ACC112 (cell line): ENCODE data around the gene SLC25A38.

Experiments used
- H2AFZ ChIP-seq: fragments of 200-600 bp; sonication (generic); one replicate; pipeline ENCODE4 v1.6.0; 2017; ENCODE audit warnings: antibody characterized with exemption, low read length; ENCODE audit not compliant: unreplicated experiment
- H3K27ac ChIP-seq: fragments of 200-600 bp; sonication (generic); 2 replicates; pipeline ENCODE4 v1.5.1; 2014; ENCODE audit warnings: low read depth, mild to moderate bottlenecking, antibody characterized with exemption, low read length, moderate library complexity
- H3K27me3 ChIP-seq: fragments of 200-600 bp; sonication (generic); 2 replicates; pipeline ENCODE4 v1.6.1; 2014; ENCODE audit warnings: mild to moderate bottlenecking, antibody characterized with exemption, low read length, moderate library complexity, mixed read lengths; ENCODE audit not compliant: insufficient read depth
- H3K36me3 ChIP-seq: fragments of 200-600 bp; sonication (generic); 2 replicates; pipeline ENCODE4 v1.6.1; 2016; ENCODE audit warnings: mild to moderate bottlenecking, antibody characterized with exemption, low read length, moderate library complexity, mixed read lengths; ENCODE audit not compliant: insufficient read depth
- H3K4me1 ChIP-seq: fragments of 200-600 bp; sonication (generic); one replicate; pipeline ENCODE4 v1.6.1; 2016; ENCODE audit warnings: low read length, mixed read lengths; ENCODE audit not compliant: insufficient read depth, unreplicated experiment, control insufficient read depth
- H3K4me3 ChIP-seq: fragments of 200-600 bp; sonication (generic); 2 replicates; pipeline ENCODE4 v1.5.1; 2014; ENCODE audit warnings: mild to moderate bottlenecking, low read depth, low read length
- H3K79me2 ChIP-seq: fragments of 200-600 bp; sonication (generic); one replicate; pipeline ENCODE4 v1.6.0; 2016; ENCODE audit warnings: low read length; ENCODE audit not compliant: control insufficient read depth, unreplicated experiment, insufficient read depth

The SLC25A38 gene, protein sequence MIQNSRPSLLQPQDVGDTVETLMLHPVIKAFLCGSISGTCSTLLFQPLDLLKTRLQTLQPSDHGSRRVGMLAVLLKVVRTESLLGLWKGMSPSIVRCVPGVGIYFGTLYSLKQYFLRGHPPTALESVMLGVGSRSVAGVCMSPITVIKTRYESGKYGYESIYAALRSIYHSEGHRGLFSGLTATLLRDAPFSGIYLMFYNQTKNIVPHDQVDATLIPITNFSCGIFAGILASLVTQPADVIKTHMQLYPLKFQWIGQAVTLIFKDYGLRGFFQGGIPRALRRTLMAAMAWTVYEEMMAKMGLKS

DNA sequence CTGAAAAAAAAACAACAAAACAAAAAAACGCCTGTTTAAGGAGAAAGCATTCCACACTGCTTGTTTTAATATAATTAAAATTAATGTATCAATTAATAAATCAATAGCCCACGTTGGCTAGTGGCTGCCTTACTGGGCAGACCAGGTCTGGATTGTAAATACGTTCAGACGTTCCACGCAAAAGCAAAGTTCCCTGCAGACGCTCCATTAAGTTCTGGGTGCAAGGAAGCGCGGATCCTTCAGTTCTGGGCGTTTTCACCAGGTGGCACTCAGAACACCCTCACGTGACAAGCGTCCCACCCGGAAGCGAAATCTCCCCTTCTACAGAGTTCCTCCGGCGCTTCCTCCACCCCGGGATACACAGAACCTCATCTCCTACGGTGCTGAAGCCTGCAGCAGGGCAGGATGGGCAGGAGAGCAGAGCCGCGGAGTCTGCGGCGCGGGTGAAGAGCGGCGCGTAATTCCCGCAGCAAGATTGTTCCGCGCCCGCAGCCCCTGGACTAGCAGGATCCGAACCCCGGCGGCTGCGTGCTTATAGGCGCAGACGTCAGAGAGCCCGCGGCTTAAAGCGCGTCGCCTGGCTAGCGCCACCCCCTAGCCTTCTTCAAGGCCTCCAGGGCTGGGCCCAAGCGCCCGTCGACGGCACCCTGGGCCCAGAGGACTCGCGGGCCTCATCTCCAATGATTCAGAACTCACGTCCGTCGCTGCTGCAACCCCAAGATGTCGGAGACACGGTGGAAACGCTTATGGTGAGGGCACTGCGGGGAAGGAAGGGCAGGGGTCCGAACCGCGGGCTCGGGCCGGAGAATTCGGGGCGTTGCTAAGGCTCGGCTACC is at the start of gene SLC25A38:
Gene SLC25A38 (plus strand): TSS at position 326 of the 836 bp plus-strand sequence. CDS start 355 bp downstream, at position 681.
- Histone ChIP-seq H3K27ac (peak within 1 kb of the TSS; percentile 78), H3K79me2 (peaks cover 36% of the 10 kb centered on the region), H2AFZ (peak within 1 kb of the TSS; percentile 69)

DNA sequence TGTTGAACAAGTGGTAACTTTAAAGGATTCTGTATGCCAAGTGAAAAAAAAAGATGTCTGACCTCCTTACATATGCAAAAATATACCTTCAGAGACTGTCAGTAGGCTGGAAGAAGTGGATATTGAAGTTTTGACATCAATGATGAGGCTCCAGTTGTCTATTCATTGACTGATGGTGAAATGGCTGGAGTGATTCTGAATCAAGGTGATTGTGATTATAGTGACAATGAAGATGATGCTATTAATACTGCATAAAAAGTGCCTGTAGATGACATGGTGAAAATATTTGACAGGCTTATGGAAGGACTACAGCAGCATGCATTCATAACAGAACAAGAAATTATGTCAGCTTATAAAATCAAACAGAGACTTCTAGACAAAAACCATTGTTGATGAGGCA is 49.6 kb upstream of the SLC25A38 start:
- H3K4me1 ChIP-seq, result no peaks in the 10 kb centered on the region
- peaks cover 34% of the 10 kb centered on the region for H3K27me3 ChIP-seq
- H3K27ac ChIP-seq, result no peak overlapping the region
- H3K4me3 ChIP-seq, result no peak overlapping the region
- H3K79me2 ChIP-seq, result no peaks in the 10 kb centered on the region
- H2AFZ ChIP-seq, result no peak overlapping the region
- no peaks in the 10 kb centered on the region for H3K36me3 ChIP-seq

More for the DNA sequence above, at the start of gene SLC25A38:
- Histone ChIP-seq H3K4me3 (peak within 1 kb of the TSS; percentile 88), H3K27me3 (no peaks in the 10 kb centered on the region), H3K4me1 (peaks cover 17% of the 10 kb centered on the region), H3K36me3 (no peaks in the 10 kb centered on the region)

DNA sequence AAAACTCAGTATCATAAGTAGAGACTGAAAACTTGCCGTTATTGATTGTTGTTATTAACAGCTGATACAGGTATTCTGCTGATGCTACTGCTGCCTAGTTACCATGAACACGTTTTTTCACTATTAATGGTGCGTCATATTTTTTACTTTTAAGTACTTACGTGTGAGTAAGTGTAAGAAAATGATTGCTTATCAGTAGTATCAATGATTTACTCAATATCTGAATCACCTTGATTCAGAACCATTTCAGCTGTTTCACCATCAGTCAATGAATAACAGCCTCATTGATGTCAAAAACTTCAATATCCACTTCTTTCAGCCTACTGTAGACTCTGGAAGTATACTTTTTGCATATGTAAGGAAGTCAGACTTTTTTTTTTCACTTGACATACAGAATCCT is 49.0 kb upstream of the SLC25A38 start:
- Histone ChIP-seq H3K27ac (no peak overlapping the region), H3K36me3 (no peaks in the 10 kb centered on the region), H3K4me3 (no peak overlapping the region), H3K79me2 (no peaks in the 10 kb centered on the region), H3K27me3 (peaks cover 34% of the 10 kb centered on the region), H3K4me1 (no peaks in the 10 kb centered on the region), H2AFZ (no peak overlapping the region)

DNA sequence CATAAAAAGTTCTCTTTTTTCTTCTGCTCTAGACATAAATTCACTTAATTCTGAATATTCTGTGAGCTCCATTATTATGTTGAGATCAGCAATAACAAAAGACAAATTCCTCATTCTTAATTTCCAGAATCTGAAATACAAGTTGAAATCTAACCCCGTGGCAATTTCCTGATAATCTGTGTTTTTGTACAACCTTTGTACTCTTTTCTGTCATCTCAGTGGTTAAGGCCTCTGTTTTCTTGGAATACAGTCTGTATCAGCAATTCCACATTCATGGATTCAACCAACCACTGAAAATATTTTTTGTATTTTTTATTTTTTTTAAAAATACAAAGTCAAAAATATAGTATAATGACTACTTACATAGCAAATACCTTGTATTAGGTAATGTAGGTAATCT is 45.0 kb upstream of the SLC25A38 start:
- Histone ChIP-seq H2AFZ (no peak overlapping the region), H3K4me1 (no peaks in the 10 kb centered on the region), H3K79me2 (no peaks in the 10 kb centered on the region), H3K4me3 (no peak overlapping the region), H3K27me3 (peaks cover 26% of the 10 kb centered on the region), H3K36me3 (no peaks in the 10 kb centered on the region), H3K27ac (no peak overlapping the region)

DNA sequence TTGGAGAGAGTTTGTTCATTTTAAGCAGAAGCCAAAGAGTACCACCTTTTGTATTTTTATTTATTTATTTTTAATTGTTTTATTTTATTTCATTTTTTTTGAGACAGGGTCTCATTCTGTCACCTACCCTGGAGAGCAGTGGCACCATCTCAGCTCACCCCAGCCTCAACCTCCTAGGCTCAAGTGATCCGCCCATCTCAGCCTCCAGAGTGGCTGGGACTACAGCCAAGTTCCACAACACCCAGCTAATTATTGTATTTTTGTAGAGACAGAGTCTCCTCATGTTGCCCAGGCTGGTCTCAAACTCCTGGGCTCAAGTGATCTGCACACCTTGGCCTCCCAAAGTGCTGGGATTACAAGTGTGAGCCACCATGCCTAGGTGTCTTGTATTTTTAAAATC is 44.1 kb upstream of the SLC25A38 start:
- H3K36me3 ChIP-seq, result no peaks in the 10 kb centered on the region
- no peak overlapping the region for H3K27ac ChIP-seq
- H2AFZ ChIP-seq, result no peak overlapping the region
- H3K79me2 ChIP-seq, result no peaks in the 10 kb centered on the region
- no peaks in the 10 kb centered on the region for H3K4me1 ChIP-seq
- H3K4me3 ChIP-seq, result no peak overlapping the region
- H3K27me3 ChIP-seq, result peaks cover 32% of the 10 kb centered on the region

DNA sequence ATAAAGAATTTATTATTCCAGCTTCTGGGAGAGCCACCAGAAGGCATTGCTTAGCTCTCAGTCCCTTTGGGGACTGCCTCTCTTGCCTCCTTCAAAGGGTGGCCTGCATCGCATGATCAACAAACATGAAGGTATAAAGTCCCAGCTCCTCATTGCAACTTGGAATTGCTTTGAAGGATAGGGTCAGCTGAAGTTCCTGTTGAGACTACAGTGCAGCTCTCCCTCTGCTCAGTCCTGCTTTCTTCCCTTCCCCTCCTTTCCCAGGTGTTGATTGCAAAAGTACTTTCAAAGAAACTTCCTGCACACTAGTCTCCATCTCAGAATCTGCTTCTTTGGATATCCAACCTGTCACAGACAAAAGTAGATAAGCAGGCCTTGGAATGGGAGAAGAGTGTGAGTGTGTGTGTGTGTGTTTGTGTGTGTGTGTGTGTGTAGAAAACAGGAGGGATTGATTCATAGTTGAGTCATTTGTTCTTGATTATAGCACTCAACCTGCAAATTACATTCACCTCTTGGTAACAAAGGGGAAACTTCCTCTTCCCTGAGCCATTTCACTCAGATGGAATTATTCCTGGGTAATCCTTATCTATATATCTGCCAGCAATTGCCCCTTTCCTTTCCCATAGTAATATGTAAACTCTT is 40.0 kb upstream of the SLC25A38 start:
- Histone ChIP-seq H3K36me3 (no peaks in the 10 kb centered on the region), H3K4me3 (no peak overlapping the region), H3K79me2 (no peaks in the 10 kb centered on the region), H3K4me1 (no peaks in the 10 kb centered on the region), H3K27me3 (peaks cover 58% of the 10 kb centered on the region), H3K27ac (no peak overlapping the region), H2AFZ (no peak overlapping the region)

DNA sequence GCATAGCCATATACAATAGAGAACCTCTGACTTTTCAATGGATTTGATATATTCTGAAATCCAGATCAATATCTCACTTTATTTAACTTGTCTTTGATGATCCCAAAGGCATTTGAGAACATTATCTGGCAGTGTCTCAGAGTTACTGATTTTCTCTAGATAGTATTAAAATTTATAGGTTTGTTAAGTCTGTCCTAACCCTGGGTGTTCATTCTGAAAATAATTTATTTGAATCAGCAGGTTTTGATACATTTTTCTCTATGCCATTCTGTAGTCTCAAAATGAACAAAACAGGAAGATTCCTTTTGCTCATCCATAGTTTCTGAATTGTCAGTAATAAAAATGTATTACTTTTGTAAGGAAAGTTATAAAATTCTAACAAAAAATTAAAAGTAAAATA is 39.4 kb upstream of the SLC25A38 start:
- H3K27ac ChIP-seq, result no peak overlapping the region
- H2AFZ ChIP-seq, result no peak overlapping the region
- H3K4me3 ChIP-seq, result no peak overlapping the region
- H3K79me2 ChIP-seq, result no peaks in the 10 kb centered on the region
- no peaks in the 10 kb centered on the region for H3K36me3 ChIP-seq
- H3K27me3 ChIP-seq, result peaks cover 58% of the 10 kb centered on the region
- no peaks in the 10 kb centered on the region for H3K4me1 ChIP-seq

DNA sequence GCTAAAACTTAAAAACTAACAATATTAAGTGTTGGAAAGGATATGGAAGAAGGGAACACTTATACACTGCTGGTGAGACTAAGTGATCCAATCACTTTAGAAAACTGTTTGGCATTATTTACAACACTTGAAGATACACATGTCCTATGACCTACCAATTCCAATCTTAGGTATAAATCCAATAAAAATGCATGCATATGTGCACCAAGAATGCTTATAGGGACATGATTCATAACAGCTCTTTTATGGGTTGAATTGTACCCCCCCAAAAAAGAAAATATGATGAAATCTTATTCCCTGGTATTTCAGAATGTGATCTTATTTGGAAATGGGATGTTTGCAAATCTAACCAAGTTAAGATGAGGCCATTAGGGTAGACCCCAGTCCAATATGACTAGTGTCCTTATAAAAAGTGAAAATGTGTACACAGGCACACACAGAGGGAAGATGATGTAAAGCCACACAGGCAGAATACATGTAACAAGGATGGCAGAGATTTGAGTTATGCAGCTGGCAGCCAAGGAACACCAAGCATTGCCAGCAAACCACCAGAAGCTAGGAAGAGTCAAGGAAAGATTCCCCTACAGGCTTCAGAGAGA is 38.3 kb upstream of the SLC25A38 start:
- H3K79me2 ChIP-seq, result no peaks in the 10 kb centered on the region
- H2AFZ ChIP-seq, result no peak overlapping the region
- H3K27me3 ChIP-seq, result peaks cover 55% of the 10 kb centered on the region
- no peaks in the 10 kb centered on the region for H3K36me3 ChIP-seq
- no peaks in the 10 kb centered on the region for H3K4me1 ChIP-seq
- H3K4me3 ChIP-seq, result no peak overlapping the region
- H3K27ac ChIP-seq, result no peak overlapping the region

DNA sequence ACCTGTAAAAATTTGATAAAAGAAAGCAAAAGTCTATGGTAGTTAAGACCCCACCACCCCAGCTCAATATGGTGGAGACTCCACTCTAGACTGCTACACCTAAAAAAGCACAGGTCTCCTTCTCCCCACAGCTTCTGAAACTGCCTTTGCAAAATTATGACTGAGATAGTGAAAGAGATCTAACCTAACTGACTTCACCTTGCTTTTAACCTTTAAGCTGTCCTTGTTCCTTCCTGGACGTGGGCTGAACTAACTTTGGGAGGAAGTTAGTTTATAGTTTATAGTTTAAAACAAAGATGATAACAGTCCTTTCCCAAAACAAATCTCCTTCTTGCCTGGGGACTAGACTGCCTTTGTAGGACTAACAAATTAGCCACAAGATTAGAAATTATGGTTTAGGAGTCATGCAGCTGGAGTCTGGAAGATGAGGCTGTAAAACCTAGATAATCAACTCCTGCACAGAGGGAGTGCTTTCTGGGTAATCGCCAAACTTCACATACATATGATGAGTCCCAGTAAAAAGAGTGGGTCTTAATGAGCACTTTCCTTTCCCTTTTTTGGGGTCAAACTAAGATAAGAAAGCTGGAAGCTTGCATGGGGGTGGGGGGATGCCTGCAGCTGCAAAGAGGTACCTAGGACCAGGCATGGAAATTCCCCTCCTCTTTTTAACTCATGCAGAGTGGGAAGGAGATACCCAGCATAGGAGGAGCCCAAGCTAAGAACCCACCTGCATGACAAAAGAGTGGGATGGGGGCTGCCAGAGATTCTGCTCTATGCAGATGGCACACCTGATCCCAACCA is 36.2 kb upstream of the SLC25A38 start:
- no peak overlapping the region for H2AFZ ChIP-seq
- H3K27me3 ChIP-seq, result peaks cover 44% of the 10 kb centered on the region
- no peak overlapping the region for H3K4me3 ChIP-seq
- H3K36me3 ChIP-seq, result no peaks in the 10 kb centered on the region
- H3K27ac ChIP-seq, result no peak overlapping the region
- no peaks in the 10 kb centered on the region for H3K79me2 ChIP-seq
- no peaks in the 10 kb centered on the region for H3K4me1 ChIP-seq

DNA sequence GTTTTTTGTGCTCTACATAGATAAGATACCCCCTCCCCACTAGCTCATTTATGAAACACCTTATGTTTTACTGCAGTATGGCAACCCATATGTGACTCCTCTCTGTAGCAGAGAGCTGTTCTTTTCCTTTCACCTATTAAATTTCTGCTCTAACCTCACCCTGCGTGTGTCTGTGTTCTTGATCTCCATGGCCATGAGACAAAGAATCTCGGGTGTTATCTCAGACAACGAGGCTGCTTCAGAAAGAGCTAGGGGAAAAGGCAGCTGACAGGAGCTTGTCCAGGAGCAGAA is 35.6 kb upstream of the SLC25A38 start:
- no peak overlapping the region for H3K4me3 ChIP-seq
- no peaks in the 10 kb centered on the region for H3K4me1 ChIP-seq
- no peak overlapping the region for H3K27ac ChIP-seq
- H3K27me3 ChIP-seq, result peaks cover 49% of the 10 kb centered on the region
- H2AFZ ChIP-seq, result no peak overlapping the region
- no peaks in the 10 kb centered on the region for H3K79me2 ChIP-seq
- no peaks in the 10 kb centered on the region for H3K36me3 ChIP-seq
